Lung (tissue), 13 donors: ENCODE results near the gene CCDC27. TPM values are rescaled to one million over a fixed set of nuclear protein-coding genes. Genes with fewer than 3 reads are reported as not detected.

Experiments
- ATAC-seq: fragments of 200-7000 bp; cut with Tn5 transposase; one replicate; pipeline ENCODE4 v1.9.1; 2020; ENCODE audit warnings: moderate number of reproducible peaks; ENCODE audit not compliant: insufficient read depth, low FRiP score
- DNase-seq, 3 donors: peaks; one replicate each; pipeline ENCODE4 v3.0.0-alpha.2; 2013 to 2017
- H3K27ac ChIP-seq, 2 donors: one replicate each; pipeline ENCODE4 v1.5.1; 2013; ENCODE audit warnings: mild to moderate bottlenecking in 2 of 2, moderate library complexity in 2 of 2, control low read depth in 1 of 2, inconsistent platforms in 1 of 2, low read depth in 1 of 2, low read length in 1 of 2
- H3K27me3 ChIP-seq, 3 donors: one replicate each; pipeline ENCODE4 v1.5.1; 2013; ENCODE audit warnings: low read length in 2 of 3; ENCODE audit not compliant: control insufficient read depth in 3 of 3, insufficient read depth in 3 of 3
- H3K36me3 ChIP-seq, 4 donors: one replicate each; pipeline ENCODE4 v1.5.1; 2013; ENCODE audit warnings: low read length in 4 of 4, mild to moderate bottlenecking in 1 of 4, moderate library complexity in 1 of 4; ENCODE audit not compliant: control insufficient read depth in 4 of 4, insufficient read depth in 4 of 4
- H3K4me1 ChIP-seq, 5 donors: one replicate each; pipeline ENCODE4 v1.5.1; 2013; ENCODE audit warnings: low read length in 5 of 5, mild to moderate bottlenecking in 2 of 5, moderate library complexity in 1 of 5; ENCODE audit not compliant: control insufficient read depth in 5 of 5, insufficient read depth in 5 of 5
- H3K4me3 ChIP-seq: one replicate; pipeline ENCODE4 v1.5.1; 2013; ENCODE audit warnings: mild to moderate bottlenecking, control low read depth, moderate library complexity
- H3K9ac ChIP-seq, 2 donors: one replicate each; pipeline ENCODE4 v1.5.1; 2013; ENCODE audit warnings: low read length in 2 of 2, control low read depth in 1 of 2; ENCODE audit not compliant: insufficient read depth in 1 of 2
- H3K9me3 ChIP-seq, 4 donors: one replicate each; pipeline ENCODE4 v1.5.1; 2013; ENCODE audit warnings: low read length in 3 of 4, mild to moderate bottlenecking in 1 of 4, moderate library complexity in 1 of 4; ENCODE audit not compliant: control insufficient read depth in 4 of 4, insufficient read depth in 3 of 4
- WGBS, 2 donors: extraction: QIAGEN DNeasy Blood & Tissue Kit; methylation state at CpG; one replicate each; pipeline ENCODE4 v1.1.7; 2013; 5-methylcytosine and 5-hydroxymethylcytosine counted together
- polyA plus RNA-seq, 2 donors: library from polyadenylated mRNA; stranded (reverse); fragments of 200-250 nt; gene quantifications; one replicate each; pipeline ENCODE4 v1.2.1, GENCODE V29; 2013
- small RNA-seq: library from RNA; depleted of rRNA; stranded (forward); fragments of <200 nt; gene quantifications from one replicate; pipeline ENCODE3, GENCODE V24; 2014; ENCODE audit warnings: low replicate concordance
- total RNA-seq, 2 donors: library from RNA; depleted of rRNA in 1 of 2; stranded (reverse); fragments of >200 nt in 1 of 2; gene quantifications; one replicate each; pipeline ENCODE4 v1.2.1, GENCODE V29; 2014 to 2021
- TF ChIP-seq, protein P1 (sequence below): IDR thresholded peaks from 2 replicates; pipeline ENCODE4 v1.5.1; 2012; ENCODE audit warnings: mild to moderate bottlenecking; ENCODE audit errors: control extremely low read depth, extremely low read depth
- donor health status: control.
- donor health status: control.
- donor health status: Bipolar disorder and iron deficiency.
- donor health status: healthy.
- donor health status: DM: yes; HTN: yes; CAD: no.

CCDC27 gene
- total and polyA plus RNA-seq, 4 donors, result not detected

DNA sequence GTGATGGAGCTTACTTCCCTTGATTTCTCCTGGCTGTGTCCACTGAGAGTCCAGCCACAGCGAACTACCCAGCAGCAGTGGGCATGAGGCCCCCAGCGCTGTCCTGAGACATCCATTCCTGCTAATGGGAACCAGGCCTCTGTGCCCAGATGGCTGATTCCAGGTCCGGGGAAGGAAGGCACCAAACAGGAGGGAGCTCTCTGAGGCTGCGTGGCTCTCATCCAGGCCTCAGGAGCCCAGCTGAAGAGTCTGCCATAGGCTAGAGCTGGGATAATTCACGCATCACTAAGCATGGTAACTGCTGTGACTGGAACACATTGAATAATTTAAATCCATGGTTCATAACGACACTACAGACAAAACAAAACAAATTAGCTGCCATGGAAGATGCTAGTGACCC, 68.8 kb downstream of the CCDC27 start:
- Histone ChIP-seq H3K27ac (no peak overlapping the region), H3K4me1 (no peaks in the 10 kb centered on the region), H3K9ac (no peak overlapping the region), H3K36me3 (peaks cover 5 to 57% (median 11%) of the 10 kb centered on the region in 4 donors), H3K4me3 (no peak overlapping the region), H3K27me3 (no peaks in the 10 kb centered on the region), H3K9me3 (no peaks in the 10 kb centered on the region)
- TF ChIP-seq, protein P1, sequence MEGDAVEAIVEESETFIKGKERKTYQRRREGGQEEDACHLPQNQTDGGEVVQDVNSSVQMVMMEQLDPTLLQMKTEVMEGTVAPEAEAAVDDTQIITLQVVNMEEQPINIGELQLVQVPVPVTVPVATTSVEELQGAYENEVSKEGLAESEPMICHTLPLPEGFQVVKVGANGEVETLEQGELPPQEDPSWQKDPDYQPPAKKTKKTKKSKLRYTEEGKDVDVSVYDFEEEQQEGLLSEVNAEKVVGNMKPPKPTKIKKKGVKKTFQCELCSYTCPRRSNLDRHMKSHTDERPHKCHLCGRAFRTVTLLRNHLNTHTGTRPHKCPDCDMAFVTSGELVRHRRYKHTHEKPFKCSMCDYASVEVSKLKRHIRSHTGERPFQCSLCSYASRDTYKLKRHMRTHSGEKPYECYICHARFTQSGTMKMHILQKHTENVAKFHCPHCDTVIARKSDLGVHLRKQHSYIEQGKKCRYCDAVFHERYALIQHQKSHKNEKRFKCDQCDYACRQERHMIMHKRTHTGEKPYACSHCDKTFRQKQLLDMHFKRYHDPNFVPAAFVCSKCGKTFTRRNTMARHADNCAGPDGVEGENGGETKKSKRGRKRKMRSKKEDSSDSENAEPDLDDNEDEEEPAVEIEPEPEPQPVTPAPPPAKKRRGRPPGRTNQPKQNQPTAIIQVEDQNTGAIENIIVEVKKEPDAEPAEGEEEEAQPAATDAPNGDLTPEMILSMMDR, result no peak
- ATAC-seq (no peak), DNase-seq (no peak)
- 91 to 93% methylated on average over 6 of the region's 6 CpGs for WGBS, 2 donors

Small RNAs within 50 kb of the gene (small RNA-seq; reads per million reads assigned to genes)
- gene RF02197 (not detected), gene RN7SL574P (not detected)

Other genes with a start within 250 kb of the CCDC27 start
- gene MEGF6, start 140.9 kb upstream of the CCDC27 start, total RNA-seq, result 10 to 100 TPM; 44.1 to 54.2 TPM
- gene MEGF6, start 140.9 kb upstream of the CCDC27 start, polyA plus RNA-seq, result 10 to 100 TPM; 17.7 to 52.4 TPM
- gene TPRG1L, start 127.4 kb upstream of the CCDC27 start, total RNA-seq, result 10 to 100 TPM; 30.7 to 46.6 TPM
- 10 to 100 TPM; 24.1 to 35.1 TPM for gene TPRG1L, start 127.4 kb upstream of the CCDC27 start, polyA plus RNA-seq
- 10 to 100 TPM; 17.3 to 24.7 TPM for gene WRAP73, start 102.3 kb upstream of the CCDC27 start, total RNA-seq
- 10 to 100 TPM; 20.9 to 25.3 TPM for gene WRAP73, start 102.3 kb upstream of the CCDC27 start, polyA plus RNA-seq
- gene TP73, start 99.9 kb upstream of the CCDC27 start, total RNA-seq, result 10 to 100 TPM in 1 of 2 donors, 1 to 10 TPM in 1; 2.5 to 12.3 TPM
- 1 to 10 TPM; 1.7 to 2.0 TPM for gene TP73, start 99.9 kb upstream of the CCDC27 start, polyA plus RNA-seq
- 10 to 100 TPM in 1 of 2 donors, 1 to 10 TPM in 1; 8.0 to 11.0 TPM for gene SMIM1, start 20.3 kb downstream of the CCDC27 start, total RNA-seq
- 10 to 100 TPM; 10.7 to 15.9 TPM for gene SMIM1, start 20.3 kb downstream of the CCDC27 start, polyA plus RNA-seq
- gene LRRC47, start 44.0 kb downstream of the CCDC27 start, total RNA-seq, result 10 to 100 TPM; 22.3 to 33.9 TPM
- 10 to 100 TPM; 14.4 to 18.7 TPM for gene LRRC47, start 44.0 kb downstream of the CCDC27 start, polyA plus RNA-seq
- gene CEP104, start 104.8 kb downstream of the CCDC27 start, total RNA-seq, result 10 to 100 TPM; 39.5 to 56.5 TPM
- gene CEP104, start 104.8 kb downstream of the CCDC27 start, polyA plus RNA-seq, result 10 to 100 TPM in 1 of 2 donors, 1 to 10 TPM in 1; 8.9 to 11.4 TPM
- gene DFFB, start 105.0 kb downstream of the CCDC27 start, total RNA-seq, result 10 to 100 TPM in 1 of 2 donors, 1 to 10 TPM in 1; 6.1 to 12.1 TPM
- 1 to 10 TPM; 5.1 to 5.6 TPM for gene DFFB, start 105.0 kb downstream of the CCDC27 start, polyA plus RNA-seq
- gene C1orf174, start 147.8 kb downstream of the CCDC27 start, total RNA-seq, result 10 to 100 TPM; 19.3 TPM
- gene C1orf174, start 147.8 kb downstream of the CCDC27 start, polyA plus RNA-seq, result 10 to 100 TPM; 10.8 to 15.8 TPM